ENCODE measurements around the gene ZBTB20. TPM values are rescaled to one million over a fixed set of nuclear protein-coding genes. Genes with fewer than 3 reads are reported as not detected.
"Not testable (repeated sequence)": the region's sequence is repeated elsewhere in the genome, so short reads cannot be mapped to it uniquely, and the experiment has no call there.

ZBTB20 gene
- 61.0 TPM for total RNA-seq
- long read RNA-seq, full-length matches to known transcripts, result 6 of 72 reads
- long read RNA-seq, partial matches to known transcripts, result 14 of 72 reads
- long read RNA-seq, other reads (novel, unspliced or antisense), result 52 of 72 reads

- H3K9me3 ChIP-seq, result no peaks in the 10 kb centered on the region
- intact Hi-C loops (cut with DNase I), result no loop called here
Observed at GRCh38 chr3:115146418-115147328, at the start of gene ZBTB20. ZBTB20 (minus strand) TSS chr3:115147288.

GRCh38 chr3:115194476-115194875 lies 47.4 kb upstream of the ZBTB20 start:
- H3K27me3 ChIP-seq, result no peaks in the 10 kb centered on the region
- DNase-seq, result no peak
- no peak for ATAC-seq
- TF ChIP-seq CTCF (IDR thresholded peaks at IDR 0.05), result no peak
- intact Hi-C loops (cut with DNase I), result no loop called here
- H3K4me1 ChIP-seq, result no peaks in the 10 kb centered on the region
- H3K9me3 ChIP-seq, result peaks cover 4% of the 10 kb centered on the region
- H3K36me3 ChIP-seq, result no peaks in the 10 kb centered on the region
- H3K27ac ChIP-seq, result no peak overlapping the region
- H3K4me3 ChIP-seq, result no peak overlapping the region

More at GRCh38 chr3:115146418-115147328, at the start of gene ZBTB20:
- Histone ChIP-seq H3K27me3 (no peaks in the 10 kb centered on the region), H3K27ac (peak within 1 kb of the TSS; percentile 97), H3K4me1 (peaks cover 6% of the 10 kb centered on the region), H3K36me3 (no peaks in the 10 kb centered on the region), H3K4me3 (peak within 1 kb of the TSS; percentile 84)
- no peak for TF ChIP-seq CTCF (IDR thresholded peaks at IDR 0.05)
- ATAC-seq (peak; percentile 50), DNase-seq (peak; percentile 87)

GRCh38 chr3:115190747-115191146 lies 43.7 kb upstream of the ZBTB20 start:
- Histone ChIP-seq H3K4me1 (no peaks in the 10 kb centered on the region), H3K36me3 (no peaks in the 10 kb centered on the region), H3K4me3 (no peak overlapping the region), H3K9me3 (peaks cover 4% of the 10 kb centered on the region), H3K27me3 (no peaks in the 10 kb centered on the region), H3K27ac (no peak overlapping the region)
- intact Hi-C loops (cut with DNase I), result no loop called here
- DNase-seq (no peak), ATAC-seq (no peak)
- no peak for TF ChIP-seq CTCF (IDR thresholded peaks at IDR 0.05)

GRCh38 chr3:115187149-115187757 lies 40.2 kb upstream of the ZBTB20 start:
- intact Hi-C loops (cut with DNase I), result no loop called here
- H3K27ac ChIP-seq, result no peak overlapping the region
- H3K36me3 ChIP-seq, result no peaks in the 10 kb centered on the region
- no peak for ATAC-seq
- peaks cover 4% of the 10 kb centered on the region for H3K9me3 ChIP-seq
- no peaks in the 10 kb centered on the region for H3K4me1 ChIP-seq
- H3K4me3 ChIP-seq, result no peak overlapping the region
- no peak for DNase-seq
- no peak for TF ChIP-seq CTCF (IDR thresholded peaks at IDR 0.05)
- H3K27me3 ChIP-seq, result no peaks in the 10 kb centered on the region

- ATAC-seq, result no peak
- no peaks in the 10 kb centered on the region for H3K27me3 ChIP-seq
- no peak overlapping the region for H3K27ac ChIP-seq
- DNase-seq, result no peak
- H3K4me1 ChIP-seq, result no peaks in the 10 kb centered on the region
- TF ChIP-seq CTCF (IDR thresholded peaks at IDR 0.05), result no peak
- no peaks in the 10 kb centered on the region for H3K36me3 ChIP-seq
- H3K4me3 ChIP-seq, result no peak overlapping the region
- H3K9me3 ChIP-seq, result peaks cover 4% of the 10 kb centered on the region
- intact Hi-C loops (cut with DNase I), result no loop called here
Observed at GRCh38 chr3:115186351-115187148, 39.5 kb upstream of the ZBTB20 start.

- H3K36me3 ChIP-seq; ATAC-seq; H3K4me1 ChIP-seq; H3K9me3 ChIP-seq; H3K4me3 ChIP-seq; H3K27me3 ChIP-seq; intact Hi-C loops (cut with DNase I); H3K27ac ChIP-seq: not testable (repeated sequence)
- DNase-seq, result peak; percentile 52
Observed at GRCh38 chr3:115184859-115185572, 37.9 kb upstream of the ZBTB20 start.

GRCh38 chr3:115178930-115179329 lies 31.8 kb upstream of the ZBTB20 start:
- DNase-seq; H3K27ac ChIP-seq; H3K4me1 ChIP-seq; H3K27me3 ChIP-seq; intact Hi-C loops (cut with DNase I); H3K4me3 ChIP-seq; H3K9me3 ChIP-seq; ATAC-seq; H3K36me3 ChIP-seq: not testable (repeated sequence)

Measured in upper lobe of right lung (tissue), 1 donor.